ENCODE measurements around the gene C3orf22. TPM values are rescaled to one million over a fixed set of nuclear protein-coding genes. Genes with fewer than 3 reads are reported as not detected.

The C3orf22 gene
- polyA plus RNA-seq, 1 donor (not counting 4 experiments of a cell fraction or from before 2014, with no cell fraction given), result not detected

GRCh38 chr3:126544596-126545281, 14.0 kb downstream of the C3orf22 start:
- Histone ChIP-seq H3K79me2 (ENCODE audit: control insufficient read depth, insufficient read depth, low read length) (no peaks in the 10 kb centered on the region), H3K36me3 (ENCODE audit: control insufficient read depth in 2 of 2, extremely low read depth in 1 of 2, insufficient read depth in 2 of 2, low read length in 2 of 2) (no peaks in the 10 kb centered on the region), H3K4me1 (ENCODE audit: control insufficient read depth, extremely low read depth, insufficient read depth, low read length) (peaks cover 11% of the 10 kb centered on the region), H3K27me3 (ENCODE audit: control insufficient read depth, extremely low read depth, insufficient read depth, low read length) (peaks cover 48% of the 10 kb centered on the region), H3K4me3 (ENCODE audit: control insufficient read depth in 2 of 3, extremely low read depth in 1 of 3, insufficient read depth in 2 of 3, low read depth in 1 of 3, low read length in 3 of 3) (no peak overlapping the region), H3K9me1 (ENCODE audit: control insufficient read depth, extremely low read depth, insufficient read depth, low read length) (no peaks in the 10 kb centered on the region), H4K20me1 (ENCODE audit: control insufficient read depth, extremely low read depth, insufficient read depth, low read length) (no peaks in the 10 kb centered on the region), H3K27ac (ENCODE audit: control insufficient read depth, insufficient read depth, low read length) (no peak overlapping the region), H3K9me3 (ENCODE audit: control insufficient read depth, low read depth, low read length) (no peaks in the 10 kb centered on the region), H3K9ac (ENCODE audit: control insufficient read depth, extremely low read depth, insufficient read depth, low read length) (no peak overlapping the region), H2AFZ (ENCODE audit: control insufficient read depth, low read length) (no peak overlapping the region), H3K4me2 (ENCODE audit: control insufficient read depth, extremely low read depth, insufficient read depth, low read depth, low read length) (no peak overlapping the region)
- FAIRE-seq (no peak), DNase-seq (ENCODE audit: low read depth, low spot score) (no peak)
- dilution Hi-C loops (cut with MboI; ENCODE audit: extremely low pct_ligation_motif_present, low sequenced_read_pairs), result no loop called here
- TF ChIP-seq EZH2 (IDR thresholded peaks at IDR 0.05; ENCODE audit: low read length), result no peak
- no peak for TF ChIP-seq CTCF (optimal IDR thresholded peaks at IDR 0.05 in 1 of 3, IDR thresholded peaks at IDR 0.05 in 1 of 3, conservative IDR thresholded peaks at IDR 0.05 in 1 of 3; ENCODE audit: extremely low read depth in 1 of 3, insufficient read depth in 2 of 3, low read length in 3 of 3)

DNA sequence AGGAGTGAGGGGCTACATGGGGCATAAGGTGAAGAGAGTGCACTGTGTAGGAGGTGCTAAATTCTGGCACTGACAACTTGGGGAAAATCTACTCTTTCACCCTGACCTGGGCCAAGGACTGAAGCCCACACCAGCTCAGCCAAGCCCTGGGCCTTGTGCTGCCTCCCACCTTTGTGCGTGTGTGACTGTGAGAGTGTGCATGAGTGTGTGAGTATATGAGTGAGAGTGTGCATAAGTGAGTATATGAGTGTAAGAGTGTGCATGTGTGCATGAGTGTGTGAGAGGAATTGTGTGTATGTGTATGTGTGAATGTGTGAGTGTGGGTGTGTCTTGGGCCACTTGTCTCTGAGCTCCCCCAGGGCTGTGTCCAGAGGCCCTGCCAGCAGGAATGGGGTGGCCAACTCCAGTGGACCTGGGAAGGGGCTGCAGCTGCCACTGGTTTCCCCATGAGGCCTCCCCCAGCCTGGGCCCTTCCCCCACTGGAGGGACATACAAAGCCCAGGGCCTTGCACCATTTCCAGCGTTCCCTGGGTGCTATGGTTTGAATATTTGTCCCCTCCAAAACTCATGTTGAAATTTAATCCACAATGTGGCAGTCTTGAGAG, 15.2 kb downstream of the C3orf22 start:
- Histone ChIP-seq H3K9ac (ENCODE audit: control insufficient read depth, extremely low read depth, insufficient read depth, low read length) (no peak overlapping the region), H3K27me3 (ENCODE audit: control insufficient read depth, extremely low read depth, insufficient read depth, low read length) (peaks cover 48% of the 10 kb centered on the region), H3K4me2 (ENCODE audit: control insufficient read depth, extremely low read depth, insufficient read depth, low read depth, low read length) (no peak overlapping the region), H3K9me3 (ENCODE audit: control insufficient read depth, low read depth, low read length) (no peaks in the 10 kb centered on the region), H3K4me3 (ENCODE audit: control insufficient read depth in 2 of 3, extremely low read depth in 1 of 3, insufficient read depth in 2 of 3, low read depth in 1 of 3, low read length in 3 of 3) (no peak overlapping the region), H2AFZ (ENCODE audit: control insufficient read depth, low read length) (no peak overlapping the region), H3K9me1 (ENCODE audit: control insufficient read depth, extremely low read depth, insufficient read depth, low read length) (no peaks in the 10 kb centered on the region), H3K79me2 (ENCODE audit: control insufficient read depth, insufficient read depth, low read length) (no peaks in the 10 kb centered on the region), H3K36me3 (ENCODE audit: control insufficient read depth in 2 of 2, extremely low read depth in 1 of 2, insufficient read depth in 2 of 2, low read length in 2 of 2) (no peaks in the 10 kb centered on the region), H4K20me1 (ENCODE audit: control insufficient read depth, extremely low read depth, insufficient read depth, low read length) (no peaks in the 10 kb centered on the region), H3K4me1 (ENCODE audit: control insufficient read depth, extremely low read depth, insufficient read depth, low read length) (peaks cover 11% of the 10 kb centered on the region), H3K27ac (ENCODE audit: control insufficient read depth, insufficient read depth, low read length) (no peak overlapping the region)
- FAIRE-seq (no peak), DNase-seq (ENCODE audit: low read depth, low spot score) (no peak)
- TF ChIP-seq CTCF (optimal IDR thresholded peaks at IDR 0.05 in 1 of 3, IDR thresholded peaks at IDR 0.05 in 1 of 3, conservative IDR thresholded peaks at IDR 0.05 in 1 of 3; ENCODE audit: extremely low read depth in 1 of 3, insufficient read depth in 2 of 3, low read length in 3 of 3) (no peak), EZH2 (IDR thresholded peaks at IDR 0.05; ENCODE audit: low read length) (no peak)
- dilution Hi-C loops (cut with MboI; ENCODE audit: extremely low pct_ligation_motif_present, low sequenced_read_pairs), result no loop called here
